IPS DF 4.7 (cell line): Measurements from ENCODE around the gene TGFB2.

Source experiments
- DNase-seq: peaks from one replicate; pipeline ENCODE4 v3.0.0-alpha.2; 2013; ENCODE audit warnings: low spot score; ENCODE audit errors: extremely low read depth

The TGFB2 gene

GRCh38 chr1:218421531-218421930 lies 76.4 kb downstream of the TGFB2 start:
- DNase-seq: no peak

GRCh38 chr1:218424502-218424901 lies 79.4 kb downstream of the TGFB2 start:
- no peak for DNase-seq

GRCh38 chr1:218425647-218426342 lies 80.7 kb downstream of the TGFB2 start:
- DNase-seq: no peak

- DNase-seq: no peak
These were observed 81.2 kb downstream of the TGFB2 start for GRCh38 chr1:218426343-218426657.

GRCh38 chr1:218429301-218429700 lies 84.2 kb downstream of the TGFB2 start:
- DNase-seq: no peak

- DNase-seq: no peak
These were observed 85.2 kb downstream of the TGFB2 start for GRCh38 chr1:218430346-218430745.

GRCh38 chr1:218430822-218431221 lies 85.7 kb downstream of the TGFB2 start:
- DNase-seq: no peak

- no peak for DNase-seq
These were observed 86.3 kb downstream of the TGFB2 start for GRCh38 chr1:218431476-218431875.

GRCh38 chr1:218433744-218434143 lies 88.6 kb downstream of the TGFB2 start:
- DNase-seq: no peak

GRCh38 chr1:218435528-218435927 lies 90.4 kb downstream of the TGFB2 start:
- no peak for DNase-seq

- no peak for DNase-seq
These were observed 91.2 kb downstream of the TGFB2 start for GRCh38 chr1:218436346-218436745.

- no peak for DNase-seq
These were observed 91.9 kb downstream of the TGFB2 start for GRCh38 chr1:218436997-218437396.

- no peak for DNase-seq
These were observed 94.6 kb downstream of the TGFB2 start for GRCh38 chr1:218439541-218440295.

- DNase-seq: no peak
These were observed 98.1 kb downstream of the TGFB2 start for GRCh38 chr1:218443255-218443654.

GRCh38 chr1:218444173-218444572 lies 99.0 kb downstream of the TGFB2 start:
- no peak for DNase-seq

GRCh38 chr1:218444588-218444987 lies 99.5 kb downstream of the TGFB2 start:
- no peak for DNase-seq

- DNase-seq: no peak
These were observed 102.0 kb downstream of the TGFB2 start for GRCh38 chr1:218447010-218447689.

- no peak for DNase-seq
These were observed 106.3 kb downstream of the TGFB2 start for GRCh38 chr1:218451415-218451814.

- no peak for DNase-seq
These were observed 109.7 kb downstream of the TGFB2 start for GRCh38 chr1:218454700-218455282.

GRCh38 chr1:218456444-218456843 lies 111.3 kb downstream of the TGFB2 start:
- no peak for DNase-seq

GRCh38 chr1:218459450-218459849 lies 114.3 kb downstream of the TGFB2 start:
- DNase-seq: no peak
